ENCODE results near the gene KLF5.

KLF5 gene

DNA sequence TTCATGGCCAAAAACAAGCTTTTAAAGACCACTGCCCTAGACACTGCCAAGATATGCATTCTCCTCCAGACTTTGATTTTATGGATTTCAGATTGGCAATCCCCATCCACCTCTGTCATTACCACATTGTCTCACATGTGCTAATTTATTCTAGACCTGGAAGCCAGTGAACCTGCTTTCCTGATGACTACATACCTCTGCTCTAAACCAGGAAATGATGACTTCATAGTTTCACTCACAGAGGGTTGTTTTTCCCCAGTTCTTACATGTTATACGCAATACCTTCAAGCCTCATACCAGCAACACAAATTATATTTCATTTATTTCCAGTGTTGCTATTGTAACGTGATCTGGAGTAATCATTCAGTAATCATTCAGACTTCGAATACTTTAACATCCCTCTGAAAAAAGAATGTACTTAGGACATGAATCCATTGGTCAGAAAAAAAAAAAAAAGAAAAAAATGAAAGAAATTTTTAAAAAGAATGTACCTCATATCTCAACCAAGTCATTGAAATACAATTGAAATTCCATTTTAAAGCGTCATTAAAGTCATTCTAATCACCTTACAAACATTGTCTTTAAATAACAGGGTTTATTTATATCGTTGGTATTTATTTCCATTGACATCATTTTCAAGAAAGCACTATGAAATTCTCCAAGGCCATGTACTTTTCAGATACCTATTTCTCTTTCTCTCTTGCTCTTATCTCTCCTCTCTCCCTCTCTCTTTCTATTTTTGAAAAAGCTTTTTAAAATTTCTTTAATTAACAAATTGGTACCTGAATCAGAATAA, 33.4 kb upstream of the KLF5 start:
- no peaks in the 10 kb centered on the region for H4K20me1 ChIP-seq (ENCODE audit: insufficient read depth)
- no peak overlapping the region for H3K4me2 ChIP-seq
- H3K27ac ChIP-seq: no peak overlapping the region
- no peak overlapping the region for H2AFZ ChIP-seq (ENCODE audit: low read depth)
- H3K9ac ChIP-seq: no peak overlapping the region
- peaks cover 6% of the 10 kb centered on the region for H3K4me1 ChIP-seq (ENCODE audit: low read depth, poor library complexity, severe bottlenecking)
- no peak for TF ChIP-seq CTCF (conservative IDR thresholded peaks at IDR 0.05; ENCODE audit: low read depth, low read length)
- H3K36me3 ChIP-seq (ENCODE audit: insufficient read depth): no peaks in the 10 kb centered on the region
- H3K4me3 ChIP-seq (IDR thresholded peaks at IDR 0.05; ENCODE audit: insufficient read depth, low read depth, low read length): no peak overlapping the region
- H3K27me3 ChIP-seq (ENCODE audit: insufficient read depth, low read depth): no peaks in the 10 kb centered on the region
- H3K79me2 ChIP-seq (ENCODE audit: insufficient read depth, low read depth): no peaks in the 10 kb centered on the region

DNA sequence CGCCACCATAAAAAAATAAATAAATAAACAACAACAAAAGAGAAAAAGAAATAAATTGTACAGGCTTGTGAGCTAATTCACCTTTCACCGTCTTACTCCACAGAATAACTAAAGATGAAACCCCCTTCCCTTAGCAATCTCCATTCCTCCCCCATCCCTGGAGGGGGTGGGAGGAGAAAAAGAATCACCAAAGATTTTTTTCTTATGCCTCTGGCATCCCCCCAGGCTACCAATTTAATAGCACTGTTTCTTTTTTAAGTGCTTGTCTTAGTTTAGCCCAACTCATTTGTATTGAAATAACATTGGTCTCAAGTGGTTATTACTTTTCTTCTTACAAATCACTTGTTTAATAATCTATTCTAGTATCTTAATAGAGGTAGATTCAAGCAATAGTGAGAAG, 23.9 kb upstream of the KLF5 start:
- H4K20me1 ChIP-seq (ENCODE audit: insufficient read depth): no peaks in the 10 kb centered on the region
- no peaks in the 10 kb centered on the region for H3K4me1 ChIP-seq (ENCODE audit: low read depth, poor library complexity, severe bottlenecking)

DNA sequence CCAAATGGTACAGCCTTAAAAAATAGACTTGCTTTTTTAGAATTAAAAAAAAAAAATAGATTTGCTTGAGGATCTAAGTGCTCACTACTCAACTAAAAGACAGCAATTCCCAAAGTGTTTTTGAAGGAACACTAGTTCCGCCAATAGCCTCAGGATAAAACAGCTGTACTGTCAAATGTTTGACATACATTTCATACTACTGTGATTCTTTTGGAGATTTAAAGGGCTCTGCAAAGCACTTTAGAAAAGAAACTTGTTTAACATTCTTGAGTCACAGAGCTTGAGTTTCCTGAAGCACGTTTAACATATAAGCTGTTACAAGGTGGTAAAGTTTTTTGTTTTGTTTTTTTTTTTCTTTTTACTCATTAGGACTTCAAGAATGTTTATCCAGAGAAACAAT, 23.1 kb upstream of the KLF5 start:
- no peak overlapping the region for H3K4me3 ChIP-seq (IDR thresholded peaks at IDR 0.05; ENCODE audit: insufficient read depth, low read depth, low read length)
- no peak overlapping the region for H3K27ac ChIP-seq
- no peaks in the 10 kb centered on the region for H3K36me3 ChIP-seq (ENCODE audit: insufficient read depth)
- H3K27me3 ChIP-seq (ENCODE audit: insufficient read depth, low read depth): no peaks in the 10 kb centered on the region
- no peak overlapping the region for H3K4me2 ChIP-seq
- no peak overlapping the region for H2AFZ ChIP-seq (ENCODE audit: low read depth)
- H3K79me2 ChIP-seq (ENCODE audit: insufficient read depth, low read depth): no peaks in the 10 kb centered on the region
- H4K20me1 ChIP-seq (ENCODE audit: insufficient read depth): no peaks in the 10 kb centered on the region
- no peak for TF ChIP-seq CTCF (conservative IDR thresholded peaks at IDR 0.05; ENCODE audit: low read depth, low read length)
- H3K9ac ChIP-seq: no peak overlapping the region
- no peaks in the 10 kb centered on the region for H3K4me1 ChIP-seq (ENCODE audit: low read depth, poor library complexity, severe bottlenecking)

More for the DNA sequence above, 23.9 kb upstream of the KLF5 start:
- TF ChIP-seq CTCF (conservative IDR thresholded peaks at IDR 0.05; ENCODE audit: low read depth, low read length): no peak
- Histone ChIP-seq H3K9ac (no peak overlapping the region), H3K36me3 (ENCODE audit: insufficient read depth) (no peaks in the 10 kb centered on the region), H3K79me2 (ENCODE audit: insufficient read depth, low read depth) (no peaks in the 10 kb centered on the region), H3K27ac (no peak overlapping the region), H3K4me2 (no peak overlapping the region), H3K4me3 (IDR thresholded peaks at IDR 0.05; ENCODE audit: insufficient read depth, low read depth, low read length) (no peak overlapping the region), H2AFZ (ENCODE audit: low read depth) (no peak overlapping the region), H3K27me3 (ENCODE audit: insufficient read depth, low read depth) (no peaks in the 10 kb centered on the region)

DNA sequence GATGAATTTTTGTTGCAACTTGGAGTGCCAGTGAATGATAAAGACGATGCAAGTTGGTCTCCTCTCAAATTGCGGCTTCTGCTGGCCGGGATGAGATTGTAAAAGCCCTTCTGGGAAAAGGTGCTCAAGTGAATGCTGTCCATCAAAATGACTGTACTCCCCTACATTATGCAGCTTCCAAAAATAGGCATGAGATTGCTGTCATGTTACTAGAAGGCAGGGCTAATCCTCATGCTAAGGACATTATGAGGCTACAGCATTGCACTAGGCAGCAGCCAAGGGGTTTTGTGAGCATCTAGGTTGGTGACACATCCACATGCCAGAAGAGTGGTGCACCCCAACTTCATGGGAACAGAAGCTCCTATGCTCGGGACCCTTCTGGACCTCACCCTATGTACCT, 22.2 kb upstream of the KLF5 start:
- no peaks in the 10 kb centered on the region for H3K36me3 ChIP-seq (ENCODE audit: insufficient read depth)
- H3K27me3 ChIP-seq (ENCODE audit: insufficient read depth, low read depth): no peaks in the 10 kb centered on the region
- H3K9ac ChIP-seq: no peak overlapping the region
- H3K27ac ChIP-seq: no peak overlapping the region
- TF ChIP-seq CTCF (conservative IDR thresholded peaks at IDR 0.05; ENCODE audit: low read depth, low read length): no peak
- no peaks in the 10 kb centered on the region for H3K4me1 ChIP-seq (ENCODE audit: low read depth, poor library complexity, severe bottlenecking)
- H3K4me2 ChIP-seq: no peak overlapping the region
- H4K20me1 ChIP-seq (ENCODE audit: insufficient read depth): no peaks in the 10 kb centered on the region
- no peak overlapping the region for H2AFZ ChIP-seq (ENCODE audit: low read depth)
- H3K4me3 ChIP-seq (IDR thresholded peaks at IDR 0.05; ENCODE audit: insufficient read depth, low read depth, low read length): no peak overlapping the region
- no peaks in the 10 kb centered on the region for H3K79me2 ChIP-seq (ENCODE audit: insufficient read depth, low read depth)

All from KMS-11 (cell line).